VCaP (cell line): Measurements from ENCODE around the gene PRSS8.

ENCODE experiments used
- H3K27ac ChIP-seq: fragments of 450-650 bp; 2 replicates; pipeline ENCODE4 v1.5.1; 2017
- TF ChIP-seq, protein P1 (sequence below): fragments of 450-650 bp; conservative IDR thresholded peaks from 2 replicates; pipeline ENCODE4 v1.5.1; 2017; ENCODE audit warnings: mild to moderate bottlenecking, moderate library complexity

Gene PRSS8

DNA sequence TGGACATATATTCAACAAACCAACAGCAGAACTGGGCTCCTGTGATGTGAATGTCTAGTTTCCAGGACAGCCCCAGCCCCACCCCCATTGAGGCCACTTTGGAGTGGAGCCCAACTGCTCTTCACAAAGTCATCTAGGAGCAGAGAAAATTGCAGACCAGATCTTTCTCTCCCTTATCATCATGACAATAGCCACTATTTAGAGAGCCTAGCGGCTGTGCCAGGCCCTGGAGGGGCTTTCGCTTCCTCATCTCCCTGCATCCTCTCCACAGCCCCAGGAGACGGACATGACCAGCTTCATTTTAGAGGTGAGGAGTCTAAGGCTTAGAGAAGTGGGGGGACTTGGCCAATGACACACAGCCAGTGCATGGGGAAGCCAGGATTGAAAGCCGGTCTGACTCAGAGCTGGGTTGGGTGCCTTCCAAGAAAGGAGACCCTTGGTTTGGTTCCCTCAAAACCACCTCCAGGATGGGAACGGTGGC is 1.4 kb downstream of the PRSS8 start:
- H3K27ac ChIP-seq: peak overlapping the region; percentile 74; the same call in 1 of the 2 replicates
- TF ChIP-seq, protein P1, sequence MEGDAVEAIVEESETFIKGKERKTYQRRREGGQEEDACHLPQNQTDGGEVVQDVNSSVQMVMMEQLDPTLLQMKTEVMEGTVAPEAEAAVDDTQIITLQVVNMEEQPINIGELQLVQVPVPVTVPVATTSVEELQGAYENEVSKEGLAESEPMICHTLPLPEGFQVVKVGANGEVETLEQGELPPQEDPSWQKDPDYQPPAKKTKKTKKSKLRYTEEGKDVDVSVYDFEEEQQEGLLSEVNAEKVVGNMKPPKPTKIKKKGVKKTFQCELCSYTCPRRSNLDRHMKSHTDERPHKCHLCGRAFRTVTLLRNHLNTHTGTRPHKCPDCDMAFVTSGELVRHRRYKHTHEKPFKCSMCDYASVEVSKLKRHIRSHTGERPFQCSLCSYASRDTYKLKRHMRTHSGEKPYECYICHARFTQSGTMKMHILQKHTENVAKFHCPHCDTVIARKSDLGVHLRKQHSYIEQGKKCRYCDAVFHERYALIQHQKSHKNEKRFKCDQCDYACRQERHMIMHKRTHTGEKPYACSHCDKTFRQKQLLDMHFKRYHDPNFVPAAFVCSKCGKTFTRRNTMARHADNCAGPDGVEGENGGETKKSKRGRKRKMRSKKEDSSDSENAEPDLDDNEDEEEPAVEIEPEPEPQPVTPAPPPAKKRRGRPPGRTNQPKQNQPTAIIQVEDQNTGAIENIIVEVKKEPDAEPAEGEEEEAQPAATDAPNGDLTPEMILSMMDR: no peak

DNA sequence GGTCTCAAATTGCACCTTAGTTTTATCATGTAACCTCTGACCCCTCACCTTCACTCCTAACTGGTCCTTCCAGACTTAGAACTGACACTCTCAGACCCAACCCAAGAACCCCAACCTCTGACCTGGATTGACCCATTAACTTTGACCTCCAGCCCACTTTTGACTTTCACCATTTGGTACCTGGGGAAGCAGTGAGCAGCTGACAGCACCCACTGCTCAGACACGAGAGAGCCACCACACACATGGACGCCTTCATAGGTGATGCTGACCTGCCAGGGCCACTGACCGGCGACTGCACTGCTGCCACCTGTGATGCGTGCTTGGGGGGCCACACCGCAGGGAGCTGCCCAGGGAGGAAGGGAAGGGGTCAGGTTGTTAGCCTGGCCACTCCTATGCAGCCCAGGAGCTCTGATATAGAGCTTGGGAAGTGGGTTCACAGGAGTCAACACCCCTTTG is 2.5 kb downstream of the PRSS8 start:
- TF ChIP-seq, protein P1: no peak
- H3K27ac ChIP-seq: no peak overlapping the region

DNA sequence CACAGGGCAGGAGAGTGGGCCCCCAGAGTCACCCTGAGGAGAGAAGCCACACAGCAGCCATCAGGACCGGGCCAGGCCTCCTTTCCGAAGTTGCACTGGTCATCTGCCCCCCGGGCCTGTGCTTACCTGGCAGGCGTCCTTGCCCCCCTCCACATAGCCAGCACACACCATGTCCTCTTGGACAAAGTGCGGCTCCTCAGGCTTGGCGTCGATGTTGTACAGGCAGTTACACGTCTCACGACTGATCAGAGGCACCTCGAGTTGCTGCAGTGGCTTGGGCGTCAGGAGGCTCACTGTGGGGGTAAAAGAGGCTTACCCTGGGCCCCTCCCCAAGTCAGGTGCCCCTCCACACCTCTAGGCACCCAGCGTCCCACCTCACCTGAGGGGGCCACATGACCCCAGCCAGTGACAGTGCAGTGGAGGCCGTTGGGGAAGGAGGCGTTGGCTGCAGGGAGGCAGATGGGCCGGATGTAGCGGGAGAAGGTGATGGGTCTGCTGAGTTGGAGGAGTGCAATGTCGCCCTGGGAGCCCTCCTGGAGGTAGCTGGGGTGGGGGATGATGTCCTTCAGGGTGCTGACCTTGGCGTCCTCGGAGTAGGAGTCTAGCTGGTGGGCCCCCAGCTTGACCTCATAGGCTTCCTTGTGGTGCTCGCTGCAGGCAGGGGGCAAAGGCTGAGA is 3.1 kb downstream of the PRSS8 start:
- no peak overlapping the region for H3K27ac ChIP-seq
- TF ChIP-seq, protein P1: no peak

DNA sequence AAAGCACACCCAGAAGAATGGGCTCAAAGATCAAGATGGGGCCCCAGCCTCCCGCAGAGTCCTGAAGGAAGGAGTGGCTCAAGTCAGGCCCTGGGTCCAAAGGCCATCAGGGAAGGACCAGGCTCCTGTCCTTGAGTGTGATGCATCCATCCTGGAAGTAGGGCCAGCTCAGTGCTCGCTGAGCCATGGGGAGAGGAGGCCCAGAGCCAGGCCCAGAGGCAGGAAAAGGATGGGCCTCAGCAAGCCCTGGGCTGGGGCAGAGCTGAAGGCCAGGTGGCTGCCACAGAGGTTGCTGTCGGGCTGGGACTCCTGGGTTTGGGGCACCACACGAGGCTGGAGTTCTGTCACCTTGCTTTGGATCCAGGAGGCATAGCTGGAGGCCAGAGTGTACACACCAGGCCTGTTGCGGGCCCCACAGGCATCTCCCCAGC is 3.7 kb downstream of the PRSS8 start:
- TF ChIP-seq, protein P1: no peak
- H3K27ac ChIP-seq: peak overlapping the region; percentile 73

DNA sequence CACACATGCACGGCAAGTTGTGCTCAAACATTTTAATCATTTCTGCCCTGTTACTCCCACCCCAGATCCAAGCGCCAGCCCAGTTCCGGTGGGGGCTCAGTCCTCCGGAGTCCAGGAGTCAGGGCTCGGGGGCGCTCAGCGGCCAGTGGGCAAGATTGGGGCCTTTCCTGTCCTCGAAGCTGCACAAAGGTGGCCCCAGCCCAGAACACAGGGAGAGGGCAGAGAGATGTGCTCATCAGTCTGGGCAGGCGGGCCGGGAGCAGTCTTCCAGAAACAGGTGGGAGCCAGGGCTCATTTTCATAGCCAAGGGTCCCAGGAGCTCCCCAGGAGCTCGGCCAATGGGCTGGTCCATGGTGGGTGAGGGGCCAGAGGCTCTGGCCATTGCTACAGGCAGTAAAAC is 4.1 kb downstream of the PRSS8 start:
- TF ChIP-seq, protein P1: no peak
- peak overlapping the region; percentile 73 for H3K27ac ChIP-seq

DNA sequence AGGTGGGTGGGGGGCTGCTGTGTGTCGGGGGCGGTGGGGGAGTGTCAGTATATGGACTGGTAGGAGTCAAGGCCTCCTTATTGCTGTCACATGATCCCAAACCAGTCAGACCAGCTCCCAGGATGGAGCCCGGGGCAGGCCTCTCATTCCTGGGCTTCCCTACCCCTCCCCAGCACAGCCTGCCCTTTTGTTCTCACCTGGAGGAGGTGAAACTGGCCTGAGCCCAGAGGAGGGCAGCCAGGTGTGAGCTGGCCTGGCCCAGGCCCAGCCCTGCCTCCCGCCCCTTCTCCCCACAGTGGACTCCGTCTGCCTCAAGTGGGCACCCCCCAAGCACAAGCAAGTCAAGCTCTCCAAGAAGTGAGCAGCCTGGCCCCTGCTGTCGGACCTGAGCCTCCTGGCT is 4.6 kb downstream of the PRSS8 start:
- H3K27ac ChIP-seq: peak overlapping the region; percentile 73
- TF ChIP-seq, protein P1: no peak

DNA sequence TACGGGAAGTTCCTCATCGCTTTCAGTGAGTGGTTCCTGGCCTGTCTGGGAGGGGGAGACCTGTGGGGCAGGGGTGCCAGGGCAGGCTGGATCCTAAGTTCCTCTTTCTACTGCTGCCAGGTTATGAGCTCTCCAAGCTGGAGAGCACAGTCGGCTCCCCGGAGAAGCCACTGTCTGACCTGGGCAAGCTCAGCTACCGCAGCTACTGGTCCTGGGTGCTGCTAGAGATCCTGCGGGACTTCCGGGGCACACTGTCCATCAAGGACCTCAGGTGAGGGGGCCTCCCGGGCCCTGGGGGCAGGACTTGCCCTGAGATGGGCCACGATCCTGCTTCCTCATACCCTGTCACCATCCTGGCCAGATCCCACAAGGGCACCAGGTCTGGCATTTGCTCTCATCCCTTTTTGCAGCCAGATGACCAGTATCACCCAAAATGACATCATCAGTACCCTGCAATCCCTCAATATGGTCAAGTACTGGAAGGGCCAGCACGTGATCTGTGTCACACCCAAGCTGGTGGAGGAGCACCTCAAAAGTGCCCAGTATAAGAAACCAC is 5.1 kb downstream of the PRSS8 start:
- H3K27ac ChIP-seq: peak overlapping the region; percentile 73

More for the DNA sequence above, 5.1 kb downstream of the PRSS8 start:
- TF ChIP-seq, protein P1: no peak
